Measurements from ENCODE around the gene SIRT6.

- TF ChIP-seq CTCF (IDR thresholded peaks at IDR 0.05) (peak; percentile 58), EZH2 (IDR thresholded peaks at IDR 0.05; ENCODE audit: borderline replicate concordance, insufficient read depth, low read depth, low read length, poor library complexity, severe bottlenecking) (no peak)
Observed at GRCh38 chr19:4186087-4186993, 4.0 kb upstream of the SIRT6 start.
